ENCODE results near the gene DDIT4. TPM values are rescaled to one million over a fixed set of nuclear protein-coding genes. Genes with fewer than 3 reads are reported as not detected.

The DDIT4 gene
- total RNA-seq, 1 donor from 2014 or later: 257 TPM

DNA sequence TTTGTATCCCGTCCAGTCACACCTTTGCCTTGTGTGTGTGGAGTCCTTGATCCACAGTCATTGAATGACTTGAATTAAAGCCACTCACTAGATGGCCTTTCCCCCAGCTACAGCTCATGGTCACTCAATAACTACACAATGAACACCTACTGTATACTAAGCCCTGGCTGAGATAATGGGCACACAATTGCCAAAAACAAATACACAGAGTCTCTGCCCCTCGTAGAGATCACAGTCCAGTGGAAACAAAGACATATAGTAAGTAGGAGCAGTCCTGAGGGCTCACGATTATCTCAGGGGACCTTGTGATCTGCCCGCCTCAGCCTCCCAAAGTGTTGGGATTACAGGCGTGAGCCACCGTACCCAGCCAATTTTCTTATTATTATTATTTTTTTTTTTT, 22.1 kb upstream of the DDIT4 start:
- no peaks in the 10 kb centered on the region for H3K79me2 ChIP-seq (ENCODE audit: low read depth)
- no peaks in the 10 kb centered on the region for H3K9me3 ChIP-seq (ENCODE audit: low read depth)
- peaks cover 36% of the 10 kb centered on the region for H3F3A ChIP-seq (ENCODE audit: low read depth)
- H3K4me1 ChIP-seq: peaks cover 51% of the 10 kb centered on the region
- H3K36me3 ChIP-seq: no peaks in the 10 kb centered on the region
- no peak overlapping the region for H3K4me3 ChIP-seq
- H3K4me1 Mint-ChIP-seq: peaks cover 59% of the 10 kb centered on the region
- no peaks in the 10 kb centered on the region for H4K20me1 ChIP-seq (ENCODE audit: low read depth)
- no peak overlapping the region for H3K9ac ChIP-seq
- no peak overlapping the region for H3K4me3 Mint-ChIP-seq
- H3K4me2 ChIP-seq: no peak overlapping the region
- TF ChIP-seq EZH2phosphoT487 (IDR thresholded peaks at IDR 0.05) (no peak), EZH2 (IDR thresholded peaks at IDR 0.05) (no peak)
- TF ChIP-seq, protein P1, sequence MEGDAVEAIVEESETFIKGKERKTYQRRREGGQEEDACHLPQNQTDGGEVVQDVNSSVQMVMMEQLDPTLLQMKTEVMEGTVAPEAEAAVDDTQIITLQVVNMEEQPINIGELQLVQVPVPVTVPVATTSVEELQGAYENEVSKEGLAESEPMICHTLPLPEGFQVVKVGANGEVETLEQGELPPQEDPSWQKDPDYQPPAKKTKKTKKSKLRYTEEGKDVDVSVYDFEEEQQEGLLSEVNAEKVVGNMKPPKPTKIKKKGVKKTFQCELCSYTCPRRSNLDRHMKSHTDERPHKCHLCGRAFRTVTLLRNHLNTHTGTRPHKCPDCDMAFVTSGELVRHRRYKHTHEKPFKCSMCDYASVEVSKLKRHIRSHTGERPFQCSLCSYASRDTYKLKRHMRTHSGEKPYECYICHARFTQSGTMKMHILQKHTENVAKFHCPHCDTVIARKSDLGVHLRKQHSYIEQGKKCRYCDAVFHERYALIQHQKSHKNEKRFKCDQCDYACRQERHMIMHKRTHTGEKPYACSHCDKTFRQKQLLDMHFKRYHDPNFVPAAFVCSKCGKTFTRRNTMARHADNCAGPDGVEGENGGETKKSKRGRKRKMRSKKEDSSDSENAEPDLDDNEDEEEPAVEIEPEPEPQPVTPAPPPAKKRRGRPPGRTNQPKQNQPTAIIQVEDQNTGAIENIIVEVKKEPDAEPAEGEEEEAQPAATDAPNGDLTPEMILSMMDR (IDR thresholded peaks at IDR 0.05): no peak
- H3K27me3 Mint-ChIP-seq (ENCODE audit: insufficient read depth, low read depth): peaks cover 2% of the 10 kb centered on the region
- no peaks in the 10 kb centered on the region for H3K9me3 Mint-ChIP-seq
- no peak overlapping the region for H3K27ac ChIP-seq
- H3K27ac Mint-ChIP-seq: peak overlapping the region; percentile 86
- no peaks in the 10 kb centered on the region for H3K36me3 Mint-ChIP-seq
- H2AFZ ChIP-seq (replicated peaks): no peak overlapping the region
- no peaks in the 10 kb centered on the region for H3K27me3 ChIP-seq
- no peak for DNase-seq (ENCODE audit: low spot score)

DNA sequence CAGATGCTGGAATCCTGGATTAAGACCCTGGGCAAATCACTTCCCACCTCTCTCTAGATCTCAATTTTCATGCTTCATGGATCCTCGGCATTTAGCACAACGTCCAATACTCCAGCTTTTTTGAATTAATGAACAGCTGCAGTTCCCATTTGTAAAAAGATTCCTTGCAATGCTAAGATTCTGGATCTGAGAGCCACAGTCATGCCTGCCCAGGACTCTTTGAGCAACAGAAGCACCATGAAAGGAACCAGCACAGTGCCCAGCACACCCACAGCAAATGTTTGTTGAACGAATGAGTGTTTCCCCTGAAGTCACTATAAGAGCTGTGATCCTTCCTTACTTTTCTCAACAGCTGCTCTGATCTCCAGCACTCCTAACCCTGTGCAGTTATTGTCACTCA, 20.8 kb upstream of the DDIT4 start:
- Histone ChIP-seq H3K36me3 (no peaks in the 10 kb centered on the region), H3K79me2 (ENCODE audit: low read depth) (no peaks in the 10 kb centered on the region), H3K27ac (no peak overlapping the region), H4K20me1 (ENCODE audit: low read depth) (no peaks in the 10 kb centered on the region), H2AFZ (replicated peaks) (no peak overlapping the region), H3K9ac (no peak overlapping the region), H3K9me3 (ENCODE audit: low read depth) (no peaks in the 10 kb centered on the region), H3K4me1 (peaks cover 51% of the 10 kb centered on the region), H3K4me2 (no peak overlapping the region), H3K4me3 (no peak overlapping the region), H3K27me3 (no peaks in the 10 kb centered on the region), H3F3A (ENCODE audit: low read depth) (peaks cover 37% of the 10 kb centered on the region)
- DNase-seq (ENCODE audit: low spot score): no peak
- no peaks in the 10 kb centered on the region for H3K36me3 Mint-ChIP-seq
- TF ChIP-seq EZH2 (IDR thresholded peaks at IDR 0.05): no peak
- TF ChIP-seq, protein P1 (IDR thresholded peaks at IDR 0.05): no peak
- no peak for TF ChIP-seq EZH2phosphoT487 (IDR thresholded peaks at IDR 0.05)
- H3K27ac Mint-ChIP-seq: peak overlapping the region; percentile 86
- H3K4me3 Mint-ChIP-seq: no peak overlapping the region
- H3K27me3 Mint-ChIP-seq (ENCODE audit: insufficient read depth, low read depth): peaks cover 2% of the 10 kb centered on the region
- H3K9me3 Mint-ChIP-seq: no peaks in the 10 kb centered on the region
- peaks cover 60% of the 10 kb centered on the region for H3K4me1 Mint-ChIP-seq

DNA sequence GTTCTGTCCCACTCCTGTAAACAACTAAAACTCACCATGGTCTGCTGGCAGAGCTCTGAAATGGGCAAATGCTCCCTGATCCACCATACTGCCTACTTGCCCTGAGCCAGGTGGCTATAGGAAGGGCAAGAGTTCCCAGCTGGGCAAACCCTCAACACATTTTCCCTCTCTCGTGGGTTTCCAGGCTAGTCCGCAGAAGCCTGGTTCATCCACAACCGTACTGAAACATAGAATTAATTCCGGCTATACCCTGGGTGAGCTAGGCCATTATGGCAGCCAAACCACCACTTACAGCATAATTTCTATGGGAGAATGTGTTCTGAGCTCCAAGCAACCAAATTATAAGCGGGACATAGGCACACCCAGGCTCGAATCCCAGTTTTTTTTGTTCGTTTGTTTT, 20.1 kb upstream of the DDIT4 start:
- no peaks in the 10 kb centered on the region for H3K9me3 ChIP-seq (ENCODE audit: low read depth)
- H2AFZ ChIP-seq (replicated peaks): no peak overlapping the region
- no peaks in the 10 kb centered on the region for H3K36me3 Mint-ChIP-seq
- no peak overlapping the region for H3K9ac ChIP-seq
- peaks cover 47% of the 10 kb centered on the region for H3K4me1 ChIP-seq
- no peaks in the 10 kb centered on the region for H4K20me1 ChIP-seq (ENCODE audit: low read depth)
- H3K79me2 ChIP-seq (ENCODE audit: low read depth): no peaks in the 10 kb centered on the region
- no peaks in the 10 kb centered on the region for H3K9me3 Mint-ChIP-seq
- H3K4me3 Mint-ChIP-seq: no peak overlapping the region
- H3F3A ChIP-seq (ENCODE audit: low read depth): peaks cover 37% of the 10 kb centered on the region
- TF ChIP-seq EZH2 (IDR thresholded peaks at IDR 0.05) (no peak), EZH2phosphoT487 (IDR thresholded peaks at IDR 0.05) (no peak)
- TF ChIP-seq, protein P1 (IDR thresholded peaks at IDR 0.05): no peak
- H3K27me3 ChIP-seq: no peaks in the 10 kb centered on the region
- no peak overlapping the region for H3K4me2 ChIP-seq
- no peak overlapping the region for H3K27ac ChIP-seq
- H3K36me3 ChIP-seq: no peaks in the 10 kb centered on the region
- peak overlapping the region; percentile 86 for H3K27ac Mint-ChIP-seq
- DNase-seq (ENCODE audit: low spot score): no peak
- H3K27me3 Mint-ChIP-seq (ENCODE audit: insufficient read depth, low read depth): peaks cover 2% of the 10 kb centered on the region
- no peak overlapping the region for H3K4me3 ChIP-seq
- H3K4me1 Mint-ChIP-seq: peaks cover 57% of the 10 kb centered on the region

Data from neural progenitor cell (in vitro differentiated cells).